ENCODE measurements around the gene KLRB1. TPM values are rescaled to one million over a fixed set of nuclear protein-coding genes. Genes with fewer than 3 reads are reported as not detected.

Gene KLRB1
- total and polyA plus RNA-seq, 2 of the 13 experiments (the other 11 are each of a cell fraction or from before 2014, with no cell fraction given): not detected

DNA sequence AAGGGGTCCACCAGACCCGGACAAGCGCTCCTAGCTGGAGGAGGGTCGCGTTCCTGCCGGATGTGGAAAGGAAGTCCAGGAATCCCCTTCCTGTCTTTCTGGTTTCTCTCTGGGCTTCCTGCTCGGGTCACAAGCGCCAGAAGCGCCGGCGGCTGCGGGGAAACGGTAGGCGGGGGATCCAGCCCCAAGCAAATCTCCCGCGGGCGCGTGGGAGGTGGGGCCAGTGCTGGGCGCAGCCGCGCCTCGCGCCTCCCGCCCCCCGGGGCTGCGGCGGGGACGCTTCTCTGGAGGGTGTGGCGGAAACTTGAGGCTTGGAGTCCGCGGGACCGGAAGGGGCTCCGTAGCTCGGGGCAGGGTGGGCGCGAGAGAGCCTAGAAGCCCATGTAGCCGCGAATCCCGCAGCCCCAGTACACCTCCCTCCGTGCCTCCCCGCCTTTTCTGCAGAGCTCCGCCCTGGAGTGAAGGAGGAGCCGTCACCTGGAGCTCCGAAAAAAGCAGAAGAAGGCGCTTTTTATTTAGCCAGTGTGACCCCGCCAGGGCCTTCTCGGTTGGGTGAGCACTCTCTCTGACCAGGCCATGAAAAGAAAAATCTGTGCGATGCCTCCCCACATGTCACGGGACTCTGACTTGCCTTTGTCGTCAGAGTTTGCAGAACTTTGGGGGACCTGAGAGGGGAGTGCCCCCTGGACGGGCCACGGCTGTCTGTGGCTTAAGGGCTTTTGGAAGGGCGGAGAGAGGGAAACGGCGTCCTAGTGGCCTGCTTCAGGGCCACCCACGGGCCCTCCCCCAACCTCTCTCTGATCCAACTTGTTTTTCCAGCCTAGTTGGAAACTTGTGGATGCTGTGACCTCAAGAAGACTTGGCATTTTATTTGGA lies 40.3 kb upstream of the KLRB1 start (continued):
- TF ChIP-seq XRCC5 (optimal IDR thresholded peaks at IDR 0.05; ENCODE audit: low read length): no peak
- TF ChIP-seq ZNF3 (CRISPR knock-in tag; IDR thresholded peaks at IDR 0.05): peak; percentile 40; the same call in 1 of the 2 replicates
- TF ChIP-seq ZNF232 (CRISPR knock-in tag; IDR thresholded peaks at IDR 0.05; ENCODE audit: borderline replicate concordance): no peak; the same call in 1 of the 2 replicates
- TF ChIP-seq NR2F6 (IDR thresholded peaks at IDR 0.05): no peak
- TF ChIP-seq NR2F6 (CRISPR knock-in tag; IDR thresholded peaks at IDR 0.05): no peak
- no peak for TF ChIP-seq ZNF775 (CRISPR knock-in tag; IDR thresholded peaks at IDR 0.05; ENCODE audit: borderline replicate concordance)
- no peak for TF ChIP-seq ZNF251 (CRISPR knock-in tag; IDR thresholded peaks at IDR 0.05)
- TF ChIP-seq ZNF563 (CRISPR knock-in tag; IDR thresholded peaks at IDR 0.05): peak; percentile 66; the same call in 1 of the 2 replicates
- TF ChIP-seq ZNF225 (CRISPR knock-in tag; IDR thresholded peaks at IDR 0.05): no peak; the same call in 1 of the 2 replicates
- TF ChIP-seq RBAK (CRISPR knock-in tag; IDR thresholded peaks at IDR 0.05): no peak
- TF ChIP-seq AGO1 (IDR thresholded peaks at IDR 0.05; ENCODE audit: low read depth, low read length, poor library complexity, severe bottlenecking): no peak
- TF ChIP-seq ZFP36 (IDR thresholded peaks at IDR 0.05; ENCODE audit: borderline replicate concordance, low read depth, low read length, partially characterized antibody): no peak
- no peak for TF ChIP-seq ZNF615 (CRISPR knock-in tag; IDR thresholded peaks at IDR 0.05; ENCODE audit: borderline replicate concordance)
- TF ChIP-seq TP53 (CRISPR knock-in tag; conservative IDR thresholded peaks at IDR 0.05): no peak
- no peak for TF ChIP-seq SYNCRIP (IDR thresholded peaks at IDR 0.05; ENCODE audit: insufficient read depth, low read depth, low read length)
- TF ChIP-seq, protein P1, sequence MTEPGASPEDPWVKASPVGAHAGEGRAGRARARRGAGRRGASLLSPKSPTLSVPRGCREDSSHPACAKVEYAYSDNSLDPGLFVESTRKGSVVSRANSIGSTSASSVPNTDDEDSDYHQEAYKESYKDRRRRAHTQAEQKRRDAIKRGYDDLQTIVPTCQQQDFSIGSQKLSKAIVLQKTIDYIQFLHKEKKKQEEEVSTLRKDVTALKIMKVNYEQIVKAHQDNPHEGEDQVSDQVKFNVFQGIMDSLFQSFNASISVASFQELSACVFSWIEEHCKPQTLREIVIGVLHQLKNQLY (CRISPR knock-in tag; IDR thresholded peaks at IDR 0.05): no peak
- TF ChIP-seq JARID2 (CRISPR knock-in tag; IDR thresholded peaks at IDR 0.05; ENCODE audit: insufficient replicate concordance): no peak
- TF ChIP-seq MIER2 (CRISPR knock-in tag; IDR thresholded peaks at IDR 0.05): no peak
- peak; percentile 94 for TF ChIP-seq ZNF878 (CRISPR knock-in tag; IDR thresholded peaks at IDR 0.05)
- no peak for TF ChIP-seq TCF7 (IDR thresholded peaks at IDR 0.05; ENCODE audit: low read depth)
- no peak for TF ChIP-seq MIER3 (CRISPR knock-in tag; IDR thresholded peaks at IDR 0.05; ENCODE audit: borderline replicate concordance)
- peak; percentile 41; the same call in 1 of the 2 replicates for TF ChIP-seq KLF12 (CRISPR knock-in tag; IDR thresholded peaks at IDR 0.05; ENCODE audit: borderline replicate concordance)
- no peak for TF ChIP-seq NPAS2 (CRISPR knock-in tag; IDR thresholded peaks at IDR 0.05; ENCODE audit: borderline replicate concordance)
- peak; percentile 64 for TF ChIP-seq GATAD1 (CRISPR knock-in tag; IDR thresholded peaks at IDR 0.05)
- TF ChIP-seq ZNF180 (CRISPR knock-in tag; IDR thresholded peaks at IDR 0.05; ENCODE audit: borderline replicate concordance, low read depth): no peak
- no peak for TF ChIP-seq ZNF75D (CRISPR knock-in tag; IDR thresholded peaks at IDR 0.05; ENCODE audit: borderline replicate concordance)
- 0 out of 2 replicates have a peak, but pooled peaks have one; percentile 13 for TF ChIP-seq ZNF264 (CRISPR knock-in tag; IDR thresholded peaks at IDR 0.05)
- peak; percentile 85; the same call in 1 of the 2 replicates for TF ChIP-seq ZNF253 (CRISPR knock-in tag; IDR thresholded peaks at IDR 0.05; ENCODE audit: borderline replicate concordance)
- TF ChIP-seq, protein P2, sequence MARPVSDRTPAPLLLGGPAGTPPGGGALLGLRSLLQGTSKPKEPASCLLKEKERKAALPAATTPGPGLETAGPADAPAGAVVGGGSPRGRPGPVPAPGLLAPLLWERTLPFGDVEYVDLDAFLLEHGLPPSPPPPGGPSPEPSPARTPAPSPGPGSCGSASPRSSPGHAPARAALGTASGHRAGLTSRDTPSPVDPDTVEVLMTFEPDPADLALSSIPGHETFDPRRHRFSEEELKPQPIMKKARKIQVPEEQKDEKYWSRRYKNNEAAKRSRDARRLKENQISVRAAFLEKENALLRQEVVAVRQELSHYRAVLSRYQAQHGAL (CRISPR knock-in tag; IDR thresholded peaks at IDR 0.05; ENCODE audit: not compliant biosample characterization): no peak
- TF ChIP-seq GLI4 (CRISPR knock-in tag; IDR thresholded peaks at IDR 0.05; ENCODE audit: borderline replicate concordance): no peak
- peak; percentile 87; the same call in 1 of the 2 replicates for TF ChIP-seq BORCS8-MEF2B (CRISPR knock-in tag; IDR thresholded peaks at IDR 0.05)
- TF ChIP-seq NFYB (CRISPR knock-in tag; IDR thresholded peaks at IDR 0.05): no peak; the same call in 1 of the 2 replicates

All from HepG2 (cell line).